GM15510 (cell line): Measurements from ENCODE around the gene OR10D3.

Source experiments
- POLR2A ChIP-seq: IDR thresholded peaks from 3 replicates; pipeline ENCODE4 v1.6.1; 2011; ENCODE audit warnings: borderline replicate concordance; ENCODE audit not compliant: insufficient read length; ENCODE audit errors: extremely low read depth

The OR10D3 gene, protein sequence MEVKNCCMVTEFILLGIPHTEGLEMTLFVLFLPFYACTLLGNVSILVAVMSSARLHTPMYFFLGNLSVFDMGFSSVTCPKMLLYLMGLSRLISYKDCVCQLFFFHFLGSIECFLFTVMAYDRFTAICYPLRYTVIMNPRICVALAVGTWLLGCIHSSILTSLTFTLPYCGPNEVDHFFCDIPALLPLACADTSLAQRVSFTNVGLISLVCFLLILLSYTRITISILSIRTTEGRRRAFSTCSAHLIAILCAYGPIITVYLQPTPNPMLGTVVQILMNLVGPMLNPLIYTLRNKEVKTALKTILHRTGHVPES

DNA sequence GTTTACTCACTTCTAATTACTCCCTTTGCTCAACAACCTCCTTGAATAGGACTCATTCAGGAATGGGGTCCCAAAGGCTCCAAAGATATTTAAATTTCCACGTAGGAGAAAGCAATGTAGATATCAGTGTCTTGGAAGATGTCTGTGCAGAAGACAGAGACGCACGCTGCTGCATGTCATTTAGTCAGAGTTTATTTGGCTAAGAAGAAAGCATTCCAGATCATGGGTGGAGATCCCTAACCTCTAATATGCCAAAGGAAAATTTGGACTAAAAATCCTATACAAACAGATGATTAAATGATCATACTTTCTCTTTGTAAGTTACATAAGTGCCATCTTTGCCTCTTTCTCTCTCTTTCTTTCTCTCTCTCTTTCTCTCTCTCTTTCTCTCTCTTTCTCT is at the start of gene OR10D3:
TSS of gene OR10D3 (plus strand) at position 278 of the 400 bp plus-strand sequence. CDS start 1,925 bp downstream, outside the sequence.
- TF ChIP-seq POLR2A: no peak

DNA sequence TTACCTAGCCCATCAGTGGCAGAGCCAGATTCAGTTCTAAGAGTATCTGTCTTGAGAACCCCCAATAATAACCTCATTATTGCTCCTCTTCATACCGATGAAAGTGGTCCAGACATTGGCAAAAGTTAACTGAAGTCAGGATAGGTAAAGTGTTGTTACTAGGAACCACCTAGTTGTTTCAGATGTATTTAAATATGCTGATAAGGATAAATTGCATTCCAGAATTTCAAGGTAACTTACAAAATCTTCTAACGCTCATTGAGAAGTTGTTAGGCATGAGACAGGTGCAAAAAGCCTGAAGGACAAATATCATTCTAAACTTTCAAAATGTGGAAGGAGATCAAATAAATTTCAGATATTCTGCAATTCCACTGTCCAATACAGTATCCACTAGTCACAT is 40.1 kb upstream of the OR10D3 start:
- TF ChIP-seq POLR2A: no peak

DNA sequence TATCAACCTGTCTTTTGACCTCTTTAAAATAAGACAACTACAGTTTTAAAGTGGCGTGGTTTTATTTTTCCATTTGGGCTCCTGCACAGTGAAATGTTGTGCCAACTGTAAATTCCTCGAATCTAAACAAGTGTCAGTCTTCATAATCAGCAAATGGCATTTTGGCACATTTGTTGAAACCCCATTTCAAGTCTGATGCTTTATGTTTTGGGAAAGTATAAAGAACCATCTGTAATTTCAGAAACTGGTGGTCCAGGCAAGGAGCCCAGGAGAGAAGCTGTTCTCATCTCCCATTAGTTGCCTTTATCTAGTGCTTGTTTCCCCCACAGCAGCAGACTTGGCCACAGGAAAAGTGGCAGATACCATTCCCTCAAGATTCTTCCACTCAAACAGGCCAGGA is 35.2 kb upstream of the OR10D3 start:
- TF ChIP-seq POLR2A: no peak

DNA sequence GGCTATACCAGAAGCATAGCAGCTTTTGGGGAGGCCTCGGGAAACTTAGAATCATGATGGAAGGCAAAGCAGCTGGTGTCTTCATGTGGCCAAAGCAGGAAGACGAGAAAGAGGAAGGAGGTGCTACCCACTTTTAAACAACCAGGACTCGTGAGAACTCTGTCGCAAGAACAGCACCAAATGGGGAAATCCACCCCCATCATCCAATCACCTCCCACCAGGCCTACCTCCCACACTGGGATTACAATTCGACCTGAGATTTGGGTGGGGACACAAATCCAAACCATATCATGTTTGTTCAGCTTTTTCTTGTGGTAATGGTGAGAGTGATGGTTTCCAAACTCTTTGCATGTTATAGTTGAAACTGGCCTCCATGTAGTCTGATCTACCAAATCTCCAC is 32.5 kb upstream of the OR10D3 start:
- TF ChIP-seq POLR2A: no peak

DNA sequence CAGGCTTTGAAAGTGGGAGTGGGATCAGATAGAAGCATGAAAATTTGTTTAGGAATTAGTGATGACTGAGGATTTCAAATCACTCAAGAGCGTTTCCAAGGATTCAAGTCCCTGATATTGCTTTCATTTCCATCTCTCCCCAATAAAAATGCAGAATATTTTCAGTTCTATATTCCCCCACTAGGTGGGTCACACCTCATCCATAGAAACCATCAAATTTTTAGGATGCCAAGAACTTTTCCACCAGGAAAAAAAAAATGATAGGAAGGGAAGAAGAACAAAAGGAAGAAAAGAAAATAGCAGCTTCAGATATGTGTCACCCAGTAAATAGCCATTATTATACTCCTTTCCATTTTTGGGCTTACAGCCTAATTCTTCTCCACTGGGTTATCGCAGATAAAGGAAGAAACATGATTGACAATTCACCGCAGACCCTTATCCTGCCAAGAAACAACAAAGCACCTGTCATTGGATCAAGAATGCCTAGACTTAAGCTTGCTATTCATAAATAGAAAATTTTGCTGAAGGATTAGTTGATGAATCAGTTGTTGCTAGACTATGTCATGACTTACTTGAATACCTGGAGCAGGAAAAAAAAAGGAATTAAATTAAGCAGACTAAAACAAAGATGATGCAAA is 30.3 kb upstream of the OR10D3 start:
- TF ChIP-seq POLR2A: no peak

DNA sequence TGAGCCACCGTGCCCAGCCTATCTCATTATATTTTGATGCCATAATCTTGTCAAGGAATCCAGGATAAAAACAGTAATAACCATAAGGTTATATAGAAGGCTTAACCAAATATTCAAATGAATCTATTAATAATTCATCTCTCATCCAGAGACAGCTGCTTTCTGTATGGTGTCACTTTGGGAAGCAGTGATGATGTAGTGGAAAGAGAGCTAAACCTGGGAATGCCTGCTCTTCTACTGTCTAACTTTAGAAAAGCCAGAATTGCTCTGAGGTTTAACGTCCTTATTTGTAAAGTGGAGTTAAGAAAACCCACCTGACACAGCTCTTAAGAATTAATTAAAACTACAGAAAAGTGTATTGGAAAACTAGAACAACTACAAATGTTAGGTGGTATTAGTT is 29.3 kb upstream of the OR10D3 start:
- TF ChIP-seq POLR2A: no peak

DNA sequence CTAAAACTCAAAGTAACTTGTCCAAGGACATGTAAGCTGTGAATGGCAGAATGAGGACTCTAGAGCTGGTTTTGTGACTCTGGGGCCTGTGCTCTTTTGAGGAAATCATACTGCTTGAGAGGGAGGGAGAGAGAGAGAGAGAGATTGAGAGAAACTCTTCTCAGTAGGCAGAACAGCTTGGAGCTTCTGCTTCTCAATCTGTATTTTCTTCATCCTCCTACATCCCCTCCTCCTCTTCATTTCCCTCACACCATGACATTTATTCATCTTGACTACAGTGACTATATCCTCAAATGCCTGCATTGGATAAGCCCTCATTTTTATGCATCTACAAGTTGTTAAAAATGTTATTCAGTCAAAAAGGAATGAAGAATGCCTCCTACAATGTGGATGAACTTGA is 23.7 kb upstream of the OR10D3 start:
- no peak for TF ChIP-seq POLR2A

DNA sequence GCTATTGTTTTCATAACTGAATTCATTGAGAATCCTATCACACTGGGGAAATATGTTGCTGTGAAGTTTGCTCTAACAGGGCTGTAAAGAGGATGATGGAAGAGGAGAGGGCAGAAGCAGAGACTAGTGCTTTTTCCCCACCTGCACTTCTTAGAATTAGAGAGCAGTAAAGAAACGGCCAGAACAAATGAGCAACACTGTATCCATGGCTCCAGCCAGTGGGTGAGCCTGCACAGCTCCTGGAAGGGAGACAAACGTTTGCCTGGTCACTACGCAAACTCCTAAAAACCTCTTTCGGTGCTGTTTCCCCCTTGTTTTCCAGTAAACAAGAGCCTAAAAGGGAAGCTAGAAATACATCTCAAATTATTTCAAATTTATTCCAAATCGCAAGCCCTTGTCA is 22.2 kb upstream of the OR10D3 start:
- TF ChIP-seq POLR2A: no peak

DNA sequence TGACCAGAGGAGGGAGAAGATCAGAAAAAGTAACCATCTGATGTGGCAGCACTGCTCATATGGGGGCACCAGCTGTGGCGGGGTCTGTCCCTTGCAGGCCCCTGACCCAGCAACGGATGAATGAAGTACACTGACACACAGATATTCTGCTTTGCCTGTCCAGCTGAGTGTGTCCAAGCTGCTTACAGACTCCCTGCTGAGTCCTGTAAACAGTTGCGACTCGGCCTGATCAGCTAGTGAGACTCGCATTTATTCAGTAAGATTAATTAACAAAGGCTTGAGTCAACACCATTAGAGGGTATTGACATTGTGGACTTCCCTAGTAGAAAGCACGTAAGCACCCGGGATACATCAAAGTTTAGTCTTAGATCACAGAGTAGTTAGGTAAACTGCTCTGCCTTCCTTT is 15.3 kb upstream of the OR10D3 start:
- no peak for TF ChIP-seq POLR2A

DNA sequence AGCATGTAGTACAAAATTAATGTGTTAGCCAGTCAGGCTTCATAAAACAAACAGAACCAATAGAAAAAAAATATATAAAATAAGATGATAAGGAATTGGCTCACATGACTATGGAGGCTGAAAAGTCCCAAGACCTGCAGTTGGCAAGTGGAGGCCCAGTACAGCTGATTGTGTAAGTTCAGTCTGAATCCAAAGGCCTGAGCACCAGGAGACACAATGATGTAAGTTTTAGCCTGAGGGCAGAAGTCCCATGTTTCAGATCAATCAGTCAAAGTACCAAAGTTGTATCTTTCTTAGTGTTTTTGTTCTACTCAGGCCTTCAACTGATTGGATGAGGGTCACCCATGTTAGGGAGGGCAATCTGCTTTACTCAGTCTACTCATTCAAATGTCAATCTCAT is 14.3 kb upstream of the OR10D3 start:
- TF ChIP-seq POLR2A: no peak

DNA sequence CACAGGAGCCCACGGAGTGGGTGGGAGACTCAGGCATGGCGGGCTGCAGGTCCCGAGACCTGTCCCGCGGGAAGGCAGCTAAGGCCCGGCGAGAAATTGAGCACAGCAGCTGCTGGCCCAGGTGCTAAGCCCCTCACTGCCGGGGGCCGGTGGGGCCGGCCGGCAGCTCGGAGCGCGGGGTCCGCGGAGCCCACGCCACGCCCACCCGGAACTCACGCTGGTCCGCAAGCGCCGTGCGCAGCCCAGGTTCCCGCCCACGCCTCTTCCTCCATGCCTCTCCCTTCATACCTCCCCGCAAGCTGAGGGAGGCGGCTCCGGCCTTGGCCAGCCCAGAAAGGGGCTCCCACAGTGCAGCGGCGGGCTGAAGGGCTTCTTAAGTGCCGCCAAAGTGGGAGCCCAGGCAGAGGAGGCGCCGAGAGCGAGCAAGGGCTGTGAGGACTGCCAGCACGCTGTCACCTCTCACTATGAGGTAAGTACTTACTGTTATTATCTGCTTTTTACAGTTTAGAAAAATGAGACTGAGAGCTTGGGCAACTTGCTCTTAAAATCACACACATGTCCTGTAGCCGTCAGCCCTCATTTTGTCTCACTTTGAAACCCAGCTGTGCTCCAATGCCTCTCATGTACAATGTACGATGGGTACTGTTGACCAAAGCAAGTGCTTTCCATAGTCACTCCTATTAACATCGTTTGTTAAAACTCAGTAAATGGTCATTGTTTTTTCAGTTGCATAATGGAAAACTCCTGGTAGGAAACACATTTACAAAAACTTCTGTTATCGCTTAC is 12.2 kb upstream of the OR10D3 start:
- TF ChIP-seq POLR2A: no peak

DNA sequence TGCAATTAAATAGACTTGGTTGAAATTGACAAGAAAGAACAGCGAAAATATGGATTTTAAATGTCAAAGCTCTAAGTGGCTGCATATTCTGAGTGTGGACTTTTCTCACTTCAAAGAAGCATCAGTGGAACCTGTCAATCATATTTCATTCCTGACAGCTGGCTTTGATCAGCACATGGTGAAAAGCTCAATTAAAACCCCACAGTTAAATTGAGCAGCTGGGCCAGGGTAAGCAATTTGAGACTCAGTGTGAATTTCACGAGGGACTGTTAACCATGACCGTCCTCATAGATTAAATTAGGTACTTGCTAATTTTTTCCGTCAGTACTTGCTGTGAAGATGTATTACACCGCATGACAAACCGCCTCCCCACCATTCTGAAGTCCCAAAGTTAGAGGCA is 11.0 kb upstream of the OR10D3 start:
- no peak for TF ChIP-seq POLR2A

DNA sequence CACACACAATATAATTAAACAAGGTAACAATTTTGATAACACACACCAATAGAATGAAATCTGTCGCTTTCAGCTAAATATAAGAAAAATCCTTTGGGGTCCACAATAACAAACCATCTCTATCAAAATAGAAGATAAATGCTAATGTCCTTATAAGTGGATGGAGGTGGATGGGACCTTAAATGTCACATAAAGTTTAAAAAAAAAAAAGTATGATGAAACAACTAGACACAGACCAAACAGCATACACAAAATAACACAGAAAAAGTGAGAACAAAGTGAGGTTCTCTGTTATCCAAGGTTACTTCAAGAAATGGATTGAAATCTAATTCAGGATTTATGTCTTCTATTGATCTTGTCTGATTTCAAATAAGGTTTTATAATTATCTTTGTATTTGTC is 10.5 kb upstream of the OR10D3 start:
- no peak for TF ChIP-seq POLR2A

DNA sequence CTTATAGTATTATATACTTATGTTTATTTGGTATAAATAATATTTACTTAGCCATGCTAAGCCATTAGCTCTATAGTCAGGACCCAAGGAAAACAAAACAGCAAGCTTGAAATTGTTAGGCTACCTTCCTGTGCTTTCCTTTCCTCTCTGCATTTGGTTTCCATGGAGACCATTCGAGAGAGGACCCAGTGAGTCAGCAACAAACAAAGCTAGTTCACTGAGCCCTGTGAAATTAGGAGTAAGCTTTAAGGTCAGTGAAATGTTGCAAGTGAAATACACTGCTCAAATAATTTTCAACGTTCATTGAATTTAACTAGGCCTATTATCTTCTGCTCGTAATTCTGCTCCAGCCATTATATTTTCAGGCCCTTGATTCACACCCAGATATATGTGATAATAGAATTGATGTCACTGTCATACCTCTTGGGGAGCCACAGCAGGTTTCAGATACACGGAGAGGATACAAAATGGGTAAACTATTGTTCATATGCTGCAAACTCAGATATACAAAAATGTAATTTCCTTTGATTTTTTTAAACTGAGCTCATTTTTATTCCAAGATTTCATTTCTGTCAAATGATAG is 9.1 kb upstream of the OR10D3 start:
- no peak for TF ChIP-seq POLR2A
